Measurements from ENCODE around the gene RGL3. TPM values are rescaled to one million over a fixed set of nuclear protein-coding genes. Genes with fewer than 3 reads are reported as not detected.
A peak's percentile ranks its signal among the peaks of the same experiment; 100 is the strongest.

The RGL3 gene
- total RNA-seq, 1 donor from 2014 or later = 0.33 TPM

DNA sequence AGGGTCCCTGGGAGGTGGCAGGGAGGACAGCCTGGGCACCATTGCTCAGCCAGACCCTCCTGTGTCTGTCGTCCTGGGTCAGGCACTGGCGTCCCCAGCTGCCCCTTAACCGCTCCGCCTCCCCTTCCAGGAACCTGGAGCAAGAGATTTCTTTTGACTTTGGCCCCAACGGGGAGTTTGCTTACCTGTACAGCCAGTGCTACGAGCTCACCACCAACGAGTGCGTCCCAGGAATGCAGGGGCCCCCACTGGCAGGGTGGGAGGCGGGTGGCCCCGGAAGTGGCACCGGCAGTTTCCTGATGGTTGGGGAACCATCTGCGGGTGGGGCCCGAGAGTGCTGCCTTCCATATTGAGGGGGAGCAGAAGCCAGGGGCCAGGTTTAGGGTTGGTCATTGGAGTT lies 29.3 kb upstream of the RGL3 start:
- DNase-seq (no peak), ATAC-seq (ENCODE audit: low read depth) (no peak)
- Mint-ChIP-seq H3K4me1 (peaks cover 6% of the 10 kb centered on the region), H3K27me3 (no peaks in the 10 kb centered on the region), H3K27ac (no peak overlapping the region), H3K36me3 (ENCODE audit: low read depth) (peaks cover 52% of the 10 kb centered on the region), H3K9me3 (no peaks in the 10 kb centered on the region), H3K4me3 (no peak overlapping the region)
- intact Hi-C loops (cut with micrococcal nuclease) = loop anchor here (10.0 kb wide), 1 partner anchor 314 kb away; no protein-coding TSS in a partner anchor
- ChIA-PET POLR2A (no interaction called here), CTCF (interaction anchor here (0.6 to 1.5 kb wide), 4 partner anchors 34 to 67 kb away, joined by 3 to 4 read pairs (median 3); no protein-coding TSS in a partner anchor)
- TF ChIP-seq CTCF (IDR thresholded peaks at IDR 0.05) = no peak

GRCh38 chr19:11447347-11448262 lies 28.5 kb upstream of the RGL3 start:
- Mint-ChIP-seq H3K4me1 (peaks cover 5% of the 10 kb centered on the region), H3K4me3 (no peak overlapping the region), H3K27ac (no peak overlapping the region), H3K27me3 (no peaks in the 10 kb centered on the region), H3K36me3 (ENCODE audit: low read depth) (peaks cover 57% of the 10 kb centered on the region), H3K9me3 (no peaks in the 10 kb centered on the region)
- POLR2A ChIA-PET = no interaction called here
- ATAC-seq (ENCODE audit: low read depth) (no peak), DNase-seq (no peak)
- no peak for TF ChIP-seq CTCF (IDR thresholded peaks at IDR 0.05)
- intact Hi-C loops (cut with micrococcal nuclease) = loop anchor here (10.0 kb wide), 1 partner anchor 313 kb away; no protein-coding TSS in a partner anchor
- CTCF ChIA-PET = interaction anchor here (1.0 to 1.5 kb wide), 2 partner anchors 35 to 65 kb away, joined by 3 to 4 read pairs; no protein-coding TSS in a partner anchor

DNA sequence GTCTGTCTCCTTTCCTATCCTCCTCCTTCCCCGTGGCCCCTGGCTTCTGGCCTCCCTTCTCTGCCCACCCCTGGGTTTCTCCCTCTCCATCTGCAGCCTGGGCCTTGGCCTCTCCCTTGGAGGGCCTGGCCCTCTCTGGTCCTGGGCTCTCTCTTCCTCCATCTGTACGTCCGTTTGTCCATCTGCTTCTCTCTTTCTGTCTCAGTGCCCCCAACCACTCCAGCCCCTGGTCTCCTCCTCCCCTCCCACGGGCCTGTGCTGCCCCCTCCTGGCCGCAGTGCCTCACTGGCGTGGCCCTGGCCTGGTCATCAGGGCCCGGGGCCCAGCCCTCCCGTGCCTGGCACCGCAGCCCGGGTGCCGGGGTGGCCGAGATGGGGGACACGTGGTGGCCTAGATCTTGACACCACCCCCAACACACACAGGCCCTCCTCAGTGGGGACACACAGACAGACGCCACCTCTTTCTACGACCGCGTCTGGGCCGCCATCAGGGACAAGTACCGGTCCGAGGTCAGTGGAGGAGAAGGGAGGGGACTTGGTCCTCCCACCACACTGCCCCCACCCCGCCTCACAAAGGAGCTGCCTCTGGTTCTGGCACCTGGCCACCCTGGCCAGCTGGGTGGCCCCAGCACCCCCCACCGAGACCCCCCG lies 27.7 kb upstream of the RGL3 start:
- ATAC-seq (ENCODE audit: low read depth) = peak; percentile 81
- TF ChIP-seq CTCF (IDR thresholded peaks at IDR 0.05) = no peak
- intact Hi-C loops (cut with micrococcal nuclease) = loop anchor here (1.0 to 10.0 kb wide), 4 partner anchors 65 to 312 kb away; no protein-coding TSS in a partner anchor
- Mint-ChIP-seq H3K4me3 (no peak overlapping the region), H3K27ac (no peak overlapping the region), H3K36me3 (ENCODE audit: low read depth) (peaks cover 66% of the 10 kb centered on the region), H3K4me1 (peaks cover 3% of the 10 kb centered on the region), H3K27me3 (no peaks in the 10 kb centered on the region), H3K9me3 (no peaks in the 10 kb centered on the region)
- POLR2A ChIA-PET = interaction anchor here (1.2 kb wide), 1 partner anchor 72 kb away, joined by 3 read pairs; no protein-coding TSS in a partner anchor
- peak; percentile 61 for DNase-seq
- CTCF ChIA-PET = interaction anchor here (1.0 to 1.1 kb wide), 3 partner anchors 71 to 411 kb away, joined by 3 to 4 read pairs (median 3); no protein-coding TSS in a partner anchor

- no peak for DNase-seq
- Mint-ChIP-seq H3K4me1 (peaks cover 3% of the 10 kb centered on the region), H3K36me3 (ENCODE audit: low read depth) (peaks cover 71% of the 10 kb centered on the region), H3K9me3 (no peaks in the 10 kb centered on the region), H3K27ac (no peak overlapping the region), H3K4me3 (no peak overlapping the region), H3K27me3 (no peaks in the 10 kb centered on the region)
- POLR2A ChIA-PET = interaction anchor here (0.6 to 1.2 kb wide), 2 partner anchors 12 to 71 kb away, joined by 3 to 6 read pairs; no protein-coding TSS in a partner anchor
- CTCF ChIA-PET = interaction anchor here (0.7 to 1.1 kb wide), 6 partner anchors 65 to 411 kb away, joined by 3 to 4 read pairs (median 4); partner anchors contain the start of gene TSPAN16
- intact Hi-C loops (cut with micrococcal nuclease) = loop anchor here (1.0 to 10.0 kb wide), 4 partner anchors 65 to 311 kb away; no protein-coding TSS in a partner anchor
- no peak for ATAC-seq (ENCODE audit: low read depth)
- no peak for TF ChIP-seq CTCF (IDR thresholded peaks at IDR 0.05)
These were observed 27.1 kb upstream of the RGL3 start for GRCh38 chr19:11446271-11446651.

Measured in activated B cell treated with CpG ODN at 0.5 μM for 24 hours (primary cell).